ENCODE measurements around the gene CCNT2. TPM values are rescaled to one million over a fixed set of nuclear protein-coding genes. Genes with fewer than 3 reads are reported as not detected.

CCNT2 gene
- total RNA-seq (2014; rRNA removed; shearing (Covaris generic)) (17.7 and 32.8 TPM in 2 replicates), total RNA-seq (2022) (43.7 and 45.1 TPM in 2 replicates), Bru-seq, nascent RNA (percentile 96 among the genes with signal in this experiment), BruChase-seq, experiment 1, labeled RNA remaining after a 6-hour chase (percentile 86 among the genes with signal in this experiment), BruChase-seq, experiment 2, labeled RNA remaining after a 2-hour chase (percentile 91 among the genes with signal in this experiment)
- long read RNA-seq, full-length matches to known transcripts, result 29 of 60 reads
- long read RNA-seq, partial matches to known transcripts, result 2 of 60 reads
- long read RNA-seq, other reads (novel, unspliced or antisense), result 29 of 60 reads

DNA sequence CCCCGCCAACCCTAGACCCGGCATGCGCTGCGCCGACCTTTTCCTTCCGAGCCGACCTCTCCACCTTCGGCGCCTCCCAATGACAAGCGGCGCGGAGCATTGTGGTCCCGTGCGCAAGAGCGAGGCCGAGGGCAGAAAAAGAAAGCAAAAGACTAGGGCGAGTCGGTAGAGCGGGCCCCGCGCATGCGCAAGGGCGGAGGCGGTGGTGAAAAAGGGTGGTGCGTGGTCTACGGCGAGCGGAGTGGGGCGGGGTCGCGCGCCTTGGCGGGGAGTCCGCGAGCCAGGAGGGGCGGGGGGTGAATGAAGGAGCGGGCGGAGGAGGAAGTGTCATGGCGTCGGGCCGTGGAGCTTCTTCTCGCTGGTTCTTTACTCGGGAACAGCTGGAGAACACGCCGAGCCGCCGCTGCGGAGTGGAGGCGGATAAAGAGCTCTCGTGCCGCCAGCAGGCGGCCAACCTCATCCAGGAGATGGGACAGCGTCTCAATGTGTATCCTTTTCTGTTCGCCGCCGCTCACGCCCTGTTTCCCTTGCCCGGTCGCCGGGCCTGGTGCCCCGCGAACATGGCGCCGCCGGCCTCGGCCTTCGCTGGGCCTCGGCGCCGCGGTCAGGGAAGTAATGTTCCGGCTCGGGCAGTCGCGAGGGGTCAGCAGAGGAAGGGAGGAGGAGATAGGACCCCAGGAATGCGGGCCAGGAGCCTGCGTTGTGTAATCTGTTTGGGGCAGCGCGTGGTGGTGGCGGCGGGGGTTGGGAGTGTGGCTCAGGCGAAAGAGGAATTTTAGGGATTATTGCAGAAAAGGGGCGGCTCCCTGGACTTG lies at the start of gene CCNT2:
CCNT2 (plus strand) TSS at position 297 of the 815 bp plus-strand sequence; CDS start at position 330, 33 bp downstream.
- Histone ChIP-seq H4K20me1 (ENCODE audit: insufficient read depth, low read length) (peaks cover 33% of the 10 kb centered on the region), H2AFZ (ENCODE audit: low read length) (peak within 1 kb of the TSS; percentile 75), H3K9me3 (ENCODE audit: low read length) (0 out of 2 replicates have a peak, but pooled peaks cover under 1% of the 10 kb centered on the region), H3K4me3 (ENCODE audit: low read depth, low read length, poor library complexity, severe bottlenecking) (peak within 1 kb of the TSS; percentile 93), H3K4me2 (ENCODE audit: low read length) (peak within 1 kb of the TSS; percentile 86), H3K9me2 (ENCODE audit: insufficient read depth, low read length) (no peaks in the 10 kb centered on the region), H3K79me2 (ENCODE audit: insufficient read depth, low read depth, low read length) (peaks cover 58% of the 10 kb centered on the region), H3K36me3 (ENCODE audit: insufficient read depth, low read length) (peaks cover 44% of the 10 kb centered on the region), H3K27ac (ENCODE audit: low read depth, low read length, poor library complexity, severe bottlenecking) (peak within 1 kb of the TSS; percentile 90), H3K4me1 (ENCODE audit: insufficient read depth, low read length, poor library complexity, severe bottlenecking) (peaks cover 23% of the 10 kb centered on the region)
- CTCF ChIA-PET (ENCODE audit: unreplicated experiment), result interaction anchor here (0.5 kb wide), 1 partner anchor 458 kb away, joined by 3 read pairs; no protein-coding TSS in a partner anchor
- TSS peak; percentile 53 for BruUV-seq (replicated peaks)
- peak; percentile 99 for DNase-seq (ENCODE audit: low spot score)
- POLR2A ChIA-PET, result interaction anchor here (1.7 kb wide), 1 partner anchor 12 kb away, joined by 8 read pairs; no protein-coding TSS in a partner anchor
- TF ChIP-seq, protein P1, sequence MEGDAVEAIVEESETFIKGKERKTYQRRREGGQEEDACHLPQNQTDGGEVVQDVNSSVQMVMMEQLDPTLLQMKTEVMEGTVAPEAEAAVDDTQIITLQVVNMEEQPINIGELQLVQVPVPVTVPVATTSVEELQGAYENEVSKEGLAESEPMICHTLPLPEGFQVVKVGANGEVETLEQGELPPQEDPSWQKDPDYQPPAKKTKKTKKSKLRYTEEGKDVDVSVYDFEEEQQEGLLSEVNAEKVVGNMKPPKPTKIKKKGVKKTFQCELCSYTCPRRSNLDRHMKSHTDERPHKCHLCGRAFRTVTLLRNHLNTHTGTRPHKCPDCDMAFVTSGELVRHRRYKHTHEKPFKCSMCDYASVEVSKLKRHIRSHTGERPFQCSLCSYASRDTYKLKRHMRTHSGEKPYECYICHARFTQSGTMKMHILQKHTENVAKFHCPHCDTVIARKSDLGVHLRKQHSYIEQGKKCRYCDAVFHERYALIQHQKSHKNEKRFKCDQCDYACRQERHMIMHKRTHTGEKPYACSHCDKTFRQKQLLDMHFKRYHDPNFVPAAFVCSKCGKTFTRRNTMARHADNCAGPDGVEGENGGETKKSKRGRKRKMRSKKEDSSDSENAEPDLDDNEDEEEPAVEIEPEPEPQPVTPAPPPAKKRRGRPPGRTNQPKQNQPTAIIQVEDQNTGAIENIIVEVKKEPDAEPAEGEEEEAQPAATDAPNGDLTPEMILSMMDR (conservative IDR thresholded peaks at IDR 0.05; ENCODE audit: low read length), result no peak
- TF ChIP-seq EZH2phosphoT487 (IDR thresholded peaks at IDR 0.05; ENCODE audit: borderline replicate concordance, low read depth, low read length), result no peak
- intact Hi-C loops (cut with micrococcal nuclease; ENCODE audit: unreplicated experiment), result loop anchor here (1.0 to 5.0 kb wide), 4 partner anchors 178 to 823 kb away; partner anchors contain the start of genes R3HDM1, UBXN4 and ZRANB3

DNA sequence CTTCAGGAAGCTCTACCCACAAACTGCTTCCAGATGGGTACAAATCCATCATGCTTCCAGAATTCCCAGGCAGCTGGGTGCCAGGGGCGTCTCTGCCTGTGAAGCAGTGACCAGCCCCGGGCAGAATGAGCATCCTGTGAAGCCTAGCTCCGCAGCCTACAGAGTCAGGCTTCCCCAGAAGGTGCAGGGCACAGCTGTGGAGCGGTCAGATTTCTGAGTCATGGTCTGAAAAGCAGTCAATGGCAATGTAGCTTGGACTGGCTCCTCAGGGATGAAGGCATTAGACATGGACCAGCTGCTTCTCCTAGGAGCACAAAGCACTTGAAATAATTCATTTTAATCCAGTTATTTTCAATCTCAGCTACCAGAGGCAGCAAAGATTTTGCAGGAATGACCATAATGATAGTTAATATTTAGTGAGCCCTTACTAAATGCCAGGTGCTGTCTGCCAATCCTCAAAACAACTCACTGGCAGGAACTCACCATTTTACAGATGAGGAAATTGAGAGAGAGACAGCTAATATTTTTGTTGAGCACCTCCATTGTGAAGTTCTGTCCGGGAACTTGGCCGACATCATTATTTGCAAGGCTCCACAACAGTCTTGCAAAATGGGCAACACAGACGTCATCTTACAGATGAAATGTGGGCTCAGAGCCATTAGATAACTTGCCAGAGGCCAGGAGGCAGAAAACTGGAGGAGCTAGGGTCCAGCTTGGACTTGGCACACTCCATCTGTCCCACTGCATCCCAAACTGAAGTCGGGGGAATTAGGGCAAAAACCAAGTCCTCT lies 48.5 kb upstream of the CCNT2 start:
- Histone ChIP-seq H3K9me3 (ENCODE audit: low read length) (no peaks in the 10 kb centered on the region), H2AFZ (ENCODE audit: low read length) (no peak overlapping the region), H4K20me1 (ENCODE audit: insufficient read depth, low read length) (no peaks in the 10 kb centered on the region), H3K4me1 (ENCODE audit: insufficient read depth, low read length, poor library complexity, severe bottlenecking) (no peaks in the 10 kb centered on the region), H3K9me2 (ENCODE audit: insufficient read depth, low read length) (no peaks in the 10 kb centered on the region), H3K4me3 (ENCODE audit: low read depth, low read length, poor library complexity, severe bottlenecking) (no peak overlapping the region), H3K27ac (ENCODE audit: low read depth, low read length, poor library complexity, severe bottlenecking) (no peak overlapping the region), H3K36me3 (ENCODE audit: insufficient read depth, low read length) (no peaks in the 10 kb centered on the region), H3K4me2 (ENCODE audit: low read length) (no peak overlapping the region), H3K79me2 (ENCODE audit: insufficient read depth, low read depth, low read length) (no peaks in the 10 kb centered on the region)
- ChIA-PET POLR2A (no interaction called here), CTCF (ENCODE audit: unreplicated experiment) (no interaction called here)
- intact Hi-C loops (cut with micrococcal nuclease; ENCODE audit: unreplicated experiment), result no loop called here
- TF ChIP-seq, protein P1 (conservative IDR thresholded peaks at IDR 0.05; ENCODE audit: low read length), result no peak
- no peak for TF ChIP-seq EZH2phosphoT487 (IDR thresholded peaks at IDR 0.05; ENCODE audit: borderline replicate concordance, low read depth, low read length)
- no TSS peak for BruUV-seq (replicated peaks)
- no peak for DNase-seq (ENCODE audit: low spot score)

Data from OCI-LY7 (cell line).